Activated naive CD4-positive, alpha-beta T cell treated with anti-CD3 and anti-CD28 coated beads, Interleukin-2, amount 50 U/mL, for 72 hours (primary cell): Measurements from ENCODE around the gene NET1. TPM values are rescaled to one million over a fixed set of nuclear protein-coding genes. Genes with fewer than 3 reads are reported as not detected.
A peak's percentile ranks its signal among the peaks of the same experiment; 100 is the strongest.

Experiments
- ATAC-seq, 2 donors: fragments of 150-1000 bp; cut with Tn5 transposase; 2 replicates each; pipeline ENCODE4 v1.10.0; 2021; ENCODE audit warnings: mild to moderate bottlenecking in 2 of 2, moderate library complexity in 2 of 2
- DNase-seq, 2 donors: peaks; one replicate each; pipeline ENCODE4 v3.0.0; 2021 to 2022; ENCODE audit warnings: low spot score in 2 of 2
- H3K27ac Mint-ChIP-seq, 2 donors: one replicate each; pipeline ENCODE4 v1.8.0; 2022; ENCODE audit warnings: mild to moderate bottlenecking in 2 of 2, mixed read lengths in 2 of 2
- H3K36me3 Mint-ChIP-seq, 2 donors: one replicate each; pipeline ENCODE4 v1.8.0; 2022; ENCODE audit warnings: mixed read lengths in 2 of 2
- H3K9me3 Mint-ChIP-seq, 2 donors: one replicate each; pipeline ENCODE4 v1.8.0; 2022; ENCODE audit warnings: mixed read lengths in 2 of 2
- total RNA-seq, 2 donors: library from RNA; stranded (reverse); gene quantifications; one replicate each; pipeline ENCODE4 v1.2.3, GENCODE V29; 2022

NET1 gene
- total RNA-seq, 2 donors from 2014 or later, result 19.5 to 33.4 TPM

GRCh38 chr10:5480162-5480941 lies 68.0 kb downstream of the NET1 start:
- Mint-ChIP-seq H3K27ac (peak overlapping the region in 1 of 2 donors; percentile 5), H3K36me3 (no peaks in the 10 kb centered on the region), H3K9me3 (no peaks in the 10 kb centered on the region)
- ATAC-seq (no peak), DNase-seq (peak in 1 of 2 donors; percentile 51)

- ATAC-seq, result no peak
Observed at GRCh38 chr10:5481121-5481520, 68.8 kb downstream of the NET1 start.

GRCh38 chr10:5482016-5482415 lies 69.7 kb downstream of the NET1 start:
- Mint-ChIP-seq H3K9me3 (no peaks in the 10 kb centered on the region), H3K27ac (peak overlapping the region in 1 of 2 donors; percentile 8), H3K36me3 (no peaks in the 10 kb centered on the region)
- no peak for ATAC-seq
- peak in 1 of 2 donors; percentile 21 for DNase-seq

More at GRCh38 chr10:5481121-5481520, 68.8 kb downstream of the NET1 start:
- Mint-ChIP-seq H3K27ac (peak overlapping the region in 1 of 2 donors; percentile 67), H3K36me3 (no peaks in the 10 kb centered on the region), H3K9me3 (no peaks in the 10 kb centered on the region)
- DNase-seq, result no peak

GRCh38 chr10:5484205-5484604 lies 71.8 kb downstream of the NET1 start:
- ATAC-seq, result no peak
- Mint-ChIP-seq H3K27ac (no peak overlapping the region), H3K36me3 (no peaks in the 10 kb centered on the region), H3K9me3 (no peaks in the 10 kb centered on the region)
- DNase-seq, result no peak

GRCh38 chr10:5485290-5485689 lies 72.9 kb downstream of the NET1 start:
- no peaks in the 10 kb centered on the region for H3K36me3 Mint-ChIP-seq
- ATAC-seq, result no peak
- H3K27ac Mint-ChIP-seq, result no peak overlapping the region
- no peaks in the 10 kb centered on the region for H3K9me3 Mint-ChIP-seq
- no peak for DNase-seq

GRCh38 chr10:5485948-5486852 lies 73.8 kb downstream of the NET1 start:
- H3K9me3 Mint-ChIP-seq, result no peaks in the 10 kb centered on the region
- no peak overlapping the region for H3K27ac Mint-ChIP-seq
- DNase-seq (no peak), ATAC-seq (no peak)
- no peaks in the 10 kb centered on the region for H3K36me3 Mint-ChIP-seq

GRCh38 chr10:5486853-5487235 lies 74.5 kb downstream of the NET1 start:
- Mint-ChIP-seq H3K36me3 (peaks cover 0 to 5% of the 10 kb centered on the region in 2 donors), H3K27ac (no peak overlapping the region), H3K9me3 (peaks cover under 1 to 1% of the 10 kb centered on the region in 2 donors)
- ATAC-seq (no peak), DNase-seq (no peak)

- DNase-seq (no peak), ATAC-seq (no peak)
- Mint-ChIP-seq H3K27ac (peak overlapping the region in 1 of 2 donors; percentile 65), H3K36me3 (peaks cover 0 to 16% of the 10 kb centered on the region in 2 donors), H3K9me3 (peaks cover 6 to 12% of the 10 kb centered on the region in 2 donors)
Observed at GRCh38 chr10:5488272-5489161, 76.2 kb downstream of the NET1 start.

- Mint-ChIP-seq H3K27ac (no peak overlapping the region), H3K9me3 (peaks cover 6 to 12% of the 10 kb centered on the region in 2 donors), H3K36me3 (peaks cover 0 to 16% of the 10 kb centered on the region in 2 donors)
- ATAC-seq (no peak), DNase-seq (no peak)
Observed at GRCh38 chr10:5490032-5490431, 77.7 kb downstream of the NET1 start.

- Mint-ChIP-seq H3K9me3 (peaks cover 6 to 12% of the 10 kb centered on the region in 2 donors), H3K27ac (peak overlapping the region in 1 of 2 donors; percentile 21), H3K36me3 (peaks cover 0 to 16% of the 10 kb centered on the region in 2 donors)
- no peak for DNase-seq
- no peak for ATAC-seq
Observed at GRCh38 chr10:5490698-5491464, 78.5 kb downstream of the NET1 start.

GRCh38 chr10:5491477-5491876 lies 79.1 kb downstream of the NET1 start:
- peaks cover 6 to 12% of the 10 kb centered on the region in 2 donors for H3K9me3 Mint-ChIP-seq
- no peak for DNase-seq
- no peak for ATAC-seq
- H3K36me3 Mint-ChIP-seq, result peaks cover 0 to 16% of the 10 kb centered on the region in 2 donors
- peak overlapping the region in 1 of 2 donors; percentile 21 for H3K27ac Mint-ChIP-seq

- Mint-ChIP-seq H3K9me3 (peaks cover 6 to 12% of the 10 kb centered on the region in 2 donors), H3K36me3 (peaks cover 0 to 16% of the 10 kb centered on the region in 2 donors)
Observed at GRCh38 chr10:5492322-5492855, 80.0 kb downstream of the NET1 start.

GRCh38 chr10:5492929-5493576 lies 80.7 kb downstream of the NET1 start:
- DNase-seq, result no peak
- Mint-ChIP-seq H3K9me3 (peaks cover 6 to 12% of the 10 kb centered on the region in 2 donors), H3K36me3 (peaks cover 0 to 16% of the 10 kb centered on the region in 2 donors), H3K27ac (no peak overlapping the region)
- ATAC-seq, result no peak

More at GRCh38 chr10:5492322-5492855, 80.0 kb downstream of the NET1 start:
- DNase-seq (no peak), ATAC-seq (no peak)
- no peak overlapping the region for H3K27ac Mint-ChIP-seq

- ATAC-seq (no peak), DNase-seq (no peak)
- Mint-ChIP-seq H3K36me3 (peaks cover 0 to 16% of the 10 kb centered on the region in 2 donors), H3K9me3 (peaks cover 6 to 12% of the 10 kb centered on the region in 2 donors), H3K27ac (no peak overlapping the region)
Observed at GRCh38 chr10:5493691-5494090, 81.3 kb downstream of the NET1 start.

- peaks cover 6 to 12% of the 10 kb centered on the region in 2 donors for H3K9me3 Mint-ChIP-seq
- no peak for ATAC-seq
Observed at GRCh38 chr10:5494611-5495010, 82.3 kb downstream of the NET1 start.

More at GRCh38 chr10:5494611-5495010, 82.3 kb downstream of the NET1 start:
- Mint-ChIP-seq H3K27ac (no peak overlapping the region), H3K36me3 (peaks cover 0 to 16% of the 10 kb centered on the region in 2 donors)
- no peak for DNase-seq
